GM12872 (cell line): Measurements from ENCODE around the gene BSCL2.

Experiments used
- CTCF ChIP-seq: IDR thresholded peaks from 3 replicates; pipeline ENCODE4 v1.5.1; 2011; ENCODE audit warnings: low read depth, mild to moderate bottlenecking, low read length, moderate library complexity; ENCODE audit not compliant: insufficient read depth

The BSCL2 gene

GRCh38 chr11:62665599-62666258 lies 41.5 kb downstream of the BSCL2 start:
- no peak for TF ChIP-seq CTCF

GRCh38 chr11:62665075-62665598 lies 42.1 kb downstream of the BSCL2 start, which contains the start of the genes C11orf98 and CSKMT:
C11orf98 (minus strand) TSS chr11:62665210; CDS start chr11:62665169, 41 bp downstream.
CSKMT (plus strand) TSS chr11:62665312; CDS start chr11:62665880, 568 bp downstream.
- TF ChIP-seq CTCF = no peak

GRCh38 chr11:62664405-62665074 lies 42.7 kb downstream of the BSCL2 start:
- TF ChIP-seq CTCF = no peak

GRCh38 chr11:62656796-62657429 lies 50.3 kb downstream of the BSCL2 start:
- no peak for TF ChIP-seq CTCF

GRCh38 chr11:62654297-62654696 lies 52.9 kb downstream of the BSCL2 start:
- no peak for TF ChIP-seq CTCF

GRCh38 chr11:62652161-62653006 lies 54.8 kb downstream of the BSCL2 start:
- TF ChIP-seq CTCF = no peak
